ENCODE measurements around the gene KPNA5. TPM values are rescaled to one million over a fixed set of nuclear protein-coding genes. Genes with fewer than 3 reads are reported as not detected.

KPNA5 gene
- 1 to 10 TPM; 1.1 to 8.2 (median 3.2) TPM for total RNA-seq

- peak within 1 kb of the TSS; percentile 78 to 91 (median 90) for H3K27ac ChIP-seq
- H3K4me3 ChIP-seq = peak within 1 kb of the TSS; percentile 49 to 89 (median 73)
- DNase-seq = peak; percentile 61
- no peaks in the 10 kb centered on the region for H3K27me3 ChIP-seq
- 0 to 1% methylated on average over 29 to 47 of the region's 69 CpGs for WGBS, 2 donors
- H3K4me1 ChIP-seq = peaks cover 3 to 25% (median 7%) of the 10 kb centered on the region in 3 donors
- H3K36me3 ChIP-seq = no peaks in the 10 kb centered on the region
- no peaks in the 10 kb centered on the region for H3K9me3 ChIP-seq
- intact Hi-C loops (cut with DNase I) = no loop called here
- TF ChIP-seq, protein P1, sequence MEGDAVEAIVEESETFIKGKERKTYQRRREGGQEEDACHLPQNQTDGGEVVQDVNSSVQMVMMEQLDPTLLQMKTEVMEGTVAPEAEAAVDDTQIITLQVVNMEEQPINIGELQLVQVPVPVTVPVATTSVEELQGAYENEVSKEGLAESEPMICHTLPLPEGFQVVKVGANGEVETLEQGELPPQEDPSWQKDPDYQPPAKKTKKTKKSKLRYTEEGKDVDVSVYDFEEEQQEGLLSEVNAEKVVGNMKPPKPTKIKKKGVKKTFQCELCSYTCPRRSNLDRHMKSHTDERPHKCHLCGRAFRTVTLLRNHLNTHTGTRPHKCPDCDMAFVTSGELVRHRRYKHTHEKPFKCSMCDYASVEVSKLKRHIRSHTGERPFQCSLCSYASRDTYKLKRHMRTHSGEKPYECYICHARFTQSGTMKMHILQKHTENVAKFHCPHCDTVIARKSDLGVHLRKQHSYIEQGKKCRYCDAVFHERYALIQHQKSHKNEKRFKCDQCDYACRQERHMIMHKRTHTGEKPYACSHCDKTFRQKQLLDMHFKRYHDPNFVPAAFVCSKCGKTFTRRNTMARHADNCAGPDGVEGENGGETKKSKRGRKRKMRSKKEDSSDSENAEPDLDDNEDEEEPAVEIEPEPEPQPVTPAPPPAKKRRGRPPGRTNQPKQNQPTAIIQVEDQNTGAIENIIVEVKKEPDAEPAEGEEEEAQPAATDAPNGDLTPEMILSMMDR (IDR thresholded peaks at IDR 0.05) = no peak
- peak in 3 of 4 donors; percentile 32 to 73 (median 45) for TF ChIP-seq POLR2A (IDR thresholded peaks at IDR 0.05)
Observed at GRCh38 chr6:116680880-116681672, at the start of gene KPNA5. KPNA5 (plus strand) TSS chr6:116681211; CDS start chr6:116681335, 124 bp downstream.

DNA sequence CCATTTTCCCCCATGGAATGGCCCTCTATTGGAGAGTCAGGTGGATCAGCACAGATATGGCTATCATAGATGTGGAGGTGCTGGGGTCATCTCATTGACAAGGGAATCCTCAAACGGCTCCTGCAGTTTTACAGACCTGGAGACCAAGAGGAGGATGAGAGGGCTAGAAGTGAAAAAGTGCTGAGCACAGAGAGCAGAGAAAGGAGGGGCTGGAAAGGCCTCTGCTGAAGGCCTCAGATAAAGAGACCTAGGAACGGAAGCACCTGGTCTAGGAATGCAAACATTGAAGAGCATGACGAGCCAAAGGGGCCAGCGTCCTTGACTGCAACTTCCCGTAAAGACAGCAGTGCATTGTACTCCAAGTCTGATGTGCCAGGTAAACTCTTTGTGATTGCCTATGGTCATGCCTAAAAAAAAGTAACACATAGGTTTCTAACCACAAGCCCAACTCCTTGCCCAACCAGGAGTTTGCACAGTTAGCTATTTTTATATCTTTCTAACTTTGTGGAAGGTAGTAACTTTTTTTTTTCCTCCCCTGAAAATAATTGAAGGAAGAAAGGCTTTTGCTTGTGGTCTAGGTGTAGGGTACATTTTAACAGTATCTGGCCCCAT is 49.5 kb upstream of the KPNA5 start:
- intact Hi-C loops (cut with DNase I) = no loop called here
- Histone ChIP-seq H3K36me3 (peaks cover 0 to 36% (median 0%) of the 10 kb centered on the region in 3 donors), H3K4me3 (no peak overlapping the region), H3K4me1 (no peaks in the 10 kb centered on the region), H3K27me3 (no peaks in the 10 kb centered on the region), H3K9me3 (no peaks in the 10 kb centered on the region), H3K27ac (no peak overlapping the region)
- WGBS, 2 donors = 70 to 76% methylated on average over 5 of the region's 5 CpGs
- no peak for DNase-seq
- TF ChIP-seq, protein P1 (IDR thresholded peaks at IDR 0.05) = no peak
- no peak for TF ChIP-seq POLR2A (IDR thresholded peaks at IDR 0.05)

GRCh38 chr6:116633685-116634084 is 47.3 kb upstream of the KPNA5 start:
- H3K9me3 ChIP-seq = no peaks in the 10 kb centered on the region
- no peaks in the 10 kb centered on the region for H3K27me3 ChIP-seq
- no peak overlapping the region for H3K27ac ChIP-seq
- peaks cover 0 to 38% (median 0%) of the 10 kb centered on the region in 3 donors for H3K36me3 ChIP-seq
- H3K4me3 ChIP-seq = no peak overlapping the region
- H3K4me1 ChIP-seq = no peaks in the 10 kb centered on the region
- intact Hi-C loops (cut with DNase I) = no loop called here
- 76 to 92% methylated on average over 2 of the region's 2 CpGs for WGBS, 2 donors
- DNase-seq = no peak
- TF ChIP-seq, protein P1 (IDR thresholded peaks at IDR 0.05) = peak in 2 of 6 experiments; percentile 7 to 23
- TF ChIP-seq POLR2A (IDR thresholded peaks at IDR 0.05) = no peak

GRCh38 chr6:116648156-116648555 is 32.9 kb upstream of the KPNA5 start:
- peaks cover 0 to 65% (median 0%) of the 10 kb centered on the region in 3 donors for H3K36me3 ChIP-seq
- 35 to 48% methylated on average over 5 of the region's 5 CpGs for WGBS, 2 donors
- H3K4me3 ChIP-seq = no peak overlapping the region
- H3K27me3 ChIP-seq = no peaks in the 10 kb centered on the region
- no peak for TF ChIP-seq POLR2A (IDR thresholded peaks at IDR 0.05)
- TF ChIP-seq, protein P1 (IDR thresholded peaks at IDR 0.05) = no peak
- no peaks in the 10 kb centered on the region for H3K4me1 ChIP-seq
- intact Hi-C loops (cut with DNase I) = no loop called here
- no peak for DNase-seq
- H3K27ac ChIP-seq = no peak overlapping the region
- H3K9me3 ChIP-seq = no peaks in the 10 kb centered on the region

- Histone ChIP-seq H3K36me3 (peaks cover 0 to 68% (median 0%) of the 10 kb centered on the region in 3 donors), H3K4me1 (no peaks in the 10 kb centered on the region), H3K27me3 (no peaks in the 10 kb centered on the region), H3K9me3 (no peaks in the 10 kb centered on the region), H3K4me3 (no peak overlapping the region), H3K27ac (no peak overlapping the region)
- intact Hi-C loops (cut with DNase I) = no loop called here
- no peak for DNase-seq
- TF ChIP-seq POLR2A (IDR thresholded peaks at IDR 0.05) = no peak
- TF ChIP-seq, protein P1 (IDR thresholded peaks at IDR 0.05) = no peak
- WGBS, 2 donors = 79 to 84% methylated on average over 3 of the region's 3 CpGs
Observed at GRCh38 chr6:116649129-116649528, 31.9 kb upstream of the KPNA5 start.
